GM23338 (cell line): Measurements from ENCODE around the gene MTFR1L. TPM values are rescaled to one million over a fixed set of nuclear protein-coding genes. Genes with fewer than 3 reads are reported as not detected.

Experiments
- CREB1 ChIP-seq: fragments of 250-450 bp; sonication (Bioruptor Pico); IDR thresholded peaks from 2 replicates; pipeline ENCODE4 v1.5.0; 2020; ENCODE audit warnings: low read depth, mild to moderate bottlenecking, moderate library complexity
- JUNB ChIP-seq: IDR thresholded peaks from one replicate; pipeline ENCODE4 v1.6.1; 2016; ENCODE audit warnings: antibody characterized with exemption; ENCODE audit not compliant: unreplicated experiment
- NANOG ChIP-seq: IDR thresholded peaks from 2 replicates; pipeline ENCODE4 v1.6.1; 2016; ENCODE audit warnings: antibody characterized with exemption, borderline replicate concordance
- POLR2AphosphoS5 ChIP-seq: IDR thresholded peaks from 2 replicates; pipeline ENCODE4 v1.6.1; 2016; ENCODE audit warnings: antibody characterized with exemption, low read depth
- polyA plus RNA-seq: library from polyadenylated mRNA; unstranded; fragments of >200 nt; fragmentation: Nextera tagmentation; extraction: Ambion mirVana; gene quantifications from 2 replicates; pipeline ENCODE4 v1.2.1, GENCODE V29; 2016
- total RNA-seq: library from RNA; depleted of rRNA; stranded (reverse); fragments of >200 nt; shearing (Covaris generic); gene quantifications from 2 replicates; pipeline ENCODE4 v1.2.3, GENCODE V29; 2014
- TF ChIP-seq, protein P1 (sequence below): fragments of 250-450 bp; sonication (Bioruptor Pico); IDR thresholded peaks from 2 replicates; pipeline ENCODE4 v1.5.0; 2020; ENCODE audit warnings: mild to moderate bottlenecking, moderate library complexity
- TF ChIP-seq, protein P2 (sequence below), 2 experiments: fragments of 200-600 bp in 1 of 2; sonication (generic) in 1 of 2; conservative IDR thresholded peaks; 2 replicates each; pipeline versions ENCODE4 v1.5.1 to v1.6.1; 2016 to 2017; ENCODE audit warnings: antibody characterized with exemption in 2 of 2, low read depth in 2 of 2, mild to moderate bottlenecking in 2 of 2, moderate library complexity in 1 of 2

The MTFR1L gene
- total and polyA plus RNA-seq, 2 experiments from 2014 or later: 14.8 to 22.7 TPM

DNA sequence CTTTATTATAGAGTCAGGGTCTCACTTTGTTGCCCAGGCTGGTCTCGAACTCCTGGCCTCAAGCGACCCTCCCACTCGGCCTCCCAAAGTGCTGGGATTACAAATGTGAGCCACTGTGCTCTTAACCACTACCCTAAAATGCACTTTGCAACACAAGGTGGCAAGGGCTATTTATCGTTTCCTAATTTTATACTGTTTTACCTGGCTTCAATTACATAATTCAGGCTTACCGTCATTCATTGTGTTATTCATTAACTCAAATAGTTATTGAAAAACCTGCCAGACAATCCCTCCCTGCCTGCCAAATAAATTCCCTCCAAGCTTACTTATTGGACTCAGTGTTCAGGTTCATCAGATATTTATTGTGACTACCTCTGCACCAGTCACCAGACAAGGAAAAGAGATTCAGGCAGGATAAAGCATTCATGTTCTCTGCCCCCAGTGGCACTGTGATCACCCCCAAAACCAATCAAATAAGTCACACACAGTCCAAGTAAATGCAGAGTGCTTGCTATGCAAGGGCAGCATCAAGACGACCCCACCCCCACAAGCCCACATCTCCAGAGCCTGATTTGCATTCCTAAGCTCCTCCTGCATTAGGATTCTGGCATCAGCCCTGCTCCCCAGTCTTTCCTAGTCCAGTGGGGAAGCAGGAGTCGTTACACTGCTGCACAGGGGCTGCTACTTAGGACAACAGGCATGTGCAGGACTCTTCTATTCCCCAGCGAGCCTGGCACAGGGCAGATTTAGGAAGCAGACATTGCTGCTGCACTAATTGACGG, 47.6 kb downstream of the MTFR1L start (continued):
- TF ChIP-seq, protein P1, sequence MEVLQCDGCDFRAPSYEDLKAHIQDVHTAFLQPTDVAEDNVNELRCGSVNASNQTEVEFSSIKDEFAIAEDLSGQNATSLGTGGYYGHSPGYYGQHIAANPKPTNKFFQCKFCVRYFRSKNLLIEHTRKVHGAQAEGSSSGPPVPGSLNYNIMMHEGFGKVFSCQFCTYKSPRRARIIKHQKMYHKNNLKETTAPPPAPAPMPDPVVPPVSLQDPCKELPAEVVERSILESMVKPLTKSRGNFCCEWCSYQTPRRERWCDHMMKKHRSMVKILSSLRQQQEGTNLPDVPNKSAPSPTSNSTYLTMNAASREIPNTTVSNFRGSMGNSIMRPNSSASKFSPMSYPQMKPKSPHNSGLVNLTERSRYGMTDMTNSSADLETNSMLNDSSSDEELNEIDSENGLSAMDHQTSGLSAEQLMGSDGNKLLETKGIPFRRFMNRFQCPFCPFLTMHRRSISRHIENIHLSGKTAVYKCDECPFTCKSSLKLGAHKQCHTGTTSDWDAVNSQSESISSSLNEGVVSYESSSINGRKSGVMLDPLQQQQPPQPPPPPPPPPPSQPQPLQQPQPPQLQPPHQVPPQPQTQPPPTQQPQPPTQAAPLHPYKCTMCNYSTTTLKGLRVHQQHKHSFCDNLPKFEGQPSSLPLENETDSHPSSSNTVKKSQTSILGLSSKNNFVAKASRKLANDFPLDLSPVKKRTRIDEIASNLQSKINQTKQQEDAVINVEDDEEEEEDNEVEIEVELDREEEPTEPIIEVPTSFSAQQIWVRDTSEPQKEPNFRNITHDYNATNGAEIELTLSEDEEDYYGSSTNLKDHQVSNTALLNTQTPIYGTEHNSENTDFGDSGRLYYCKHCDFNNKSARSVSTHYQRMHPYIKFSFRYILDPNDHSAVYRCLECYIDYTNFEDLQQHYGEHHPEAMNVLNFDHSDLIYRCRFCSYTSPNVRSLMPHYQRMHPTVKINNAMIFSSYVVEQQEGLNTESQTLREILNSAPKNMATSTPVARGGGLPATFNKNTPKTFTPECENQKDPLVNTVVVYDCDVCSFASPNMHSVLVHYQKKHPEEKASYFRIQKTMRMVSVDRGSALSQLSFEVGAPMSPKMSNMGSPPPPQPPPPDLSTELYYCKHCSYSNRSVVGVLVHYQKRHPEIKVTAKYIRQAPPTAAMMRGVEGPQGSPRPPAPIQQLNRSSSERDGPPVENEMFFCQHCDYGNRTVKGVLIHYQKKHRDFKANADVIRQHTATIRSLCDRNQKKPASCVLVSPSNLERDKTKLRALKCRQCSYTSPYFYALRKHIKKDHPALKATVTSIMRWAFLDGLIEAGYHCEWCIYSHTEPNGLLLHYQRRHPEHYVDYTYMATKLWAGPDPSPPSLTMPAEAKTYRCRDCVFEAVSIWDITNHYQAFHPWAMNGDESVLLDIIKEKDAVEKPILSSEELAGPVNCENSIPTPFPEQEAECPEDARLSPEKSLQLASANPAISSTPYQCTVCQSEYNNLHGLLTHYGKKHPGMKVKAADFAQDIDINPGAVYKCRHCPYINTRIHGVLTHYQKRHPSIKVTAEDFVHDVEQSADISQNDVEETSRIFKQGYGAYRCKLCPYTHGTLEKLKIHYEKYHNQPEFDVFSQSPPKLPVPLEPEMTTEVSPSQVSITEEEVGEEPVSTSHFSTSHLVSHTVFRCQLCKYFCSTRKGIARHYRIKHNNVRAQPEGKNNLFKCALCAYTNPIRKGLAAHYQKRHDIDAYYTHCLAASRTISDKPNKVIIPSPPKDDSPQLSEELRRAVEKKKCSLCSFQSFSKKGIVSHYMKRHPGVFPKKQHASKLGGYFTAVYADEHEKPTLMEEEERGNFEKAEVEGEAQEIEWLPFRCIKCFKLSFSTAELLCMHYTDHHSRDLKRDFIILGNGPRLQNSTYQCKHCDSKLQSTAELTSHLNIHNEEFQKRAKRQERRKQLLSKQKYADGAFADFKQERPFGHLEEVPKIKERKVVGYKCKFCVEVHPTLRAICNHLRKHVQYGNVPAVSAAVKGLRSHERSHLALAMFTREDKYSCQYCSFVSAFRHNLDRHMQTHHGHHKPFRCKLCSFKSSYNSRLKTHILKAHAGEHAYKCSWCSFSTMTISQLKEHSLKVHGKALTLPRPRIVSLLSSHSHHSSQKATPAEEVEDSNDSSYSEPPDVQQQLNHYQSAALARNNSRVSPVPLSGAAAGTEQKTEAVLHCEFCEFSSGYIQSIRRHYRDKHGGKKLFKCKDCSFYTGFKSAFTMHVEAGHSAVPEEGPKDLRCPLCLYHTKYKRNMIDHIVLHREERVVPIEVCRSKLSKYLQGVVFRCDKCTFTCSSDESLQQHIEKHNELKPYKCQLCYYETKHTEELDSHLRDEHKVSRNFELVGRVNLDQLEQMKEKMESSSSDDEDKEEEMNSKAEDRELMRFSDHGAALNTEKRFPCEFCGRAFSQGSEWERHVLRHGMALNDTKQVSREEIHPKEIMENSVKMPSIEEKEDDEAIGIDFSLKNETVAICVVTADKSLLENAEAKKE (CRISPR knock-in tag): no peak
- TF ChIP-seq CREB1 (CRISPR knock-in tag): no peak
- TF ChIP-seq NANOG: no peak
- no peak for TF ChIP-seq POLR2AphosphoS5
- TF ChIP-seq, protein P2, sequence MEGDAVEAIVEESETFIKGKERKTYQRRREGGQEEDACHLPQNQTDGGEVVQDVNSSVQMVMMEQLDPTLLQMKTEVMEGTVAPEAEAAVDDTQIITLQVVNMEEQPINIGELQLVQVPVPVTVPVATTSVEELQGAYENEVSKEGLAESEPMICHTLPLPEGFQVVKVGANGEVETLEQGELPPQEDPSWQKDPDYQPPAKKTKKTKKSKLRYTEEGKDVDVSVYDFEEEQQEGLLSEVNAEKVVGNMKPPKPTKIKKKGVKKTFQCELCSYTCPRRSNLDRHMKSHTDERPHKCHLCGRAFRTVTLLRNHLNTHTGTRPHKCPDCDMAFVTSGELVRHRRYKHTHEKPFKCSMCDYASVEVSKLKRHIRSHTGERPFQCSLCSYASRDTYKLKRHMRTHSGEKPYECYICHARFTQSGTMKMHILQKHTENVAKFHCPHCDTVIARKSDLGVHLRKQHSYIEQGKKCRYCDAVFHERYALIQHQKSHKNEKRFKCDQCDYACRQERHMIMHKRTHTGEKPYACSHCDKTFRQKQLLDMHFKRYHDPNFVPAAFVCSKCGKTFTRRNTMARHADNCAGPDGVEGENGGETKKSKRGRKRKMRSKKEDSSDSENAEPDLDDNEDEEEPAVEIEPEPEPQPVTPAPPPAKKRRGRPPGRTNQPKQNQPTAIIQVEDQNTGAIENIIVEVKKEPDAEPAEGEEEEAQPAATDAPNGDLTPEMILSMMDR (conservative IDR thresholded peaks at IDR 0.05; ENCODE audit: low read depth in 2 of 2): no peak
- TF ChIP-seq JUNB: no peak
